Endothelial cell (in vitro differentiated cells): ENCODE results near the gene FRMD1. TPM values are rescaled to one million over a fixed set of nuclear protein-coding genes. Genes with fewer than 3 reads are reported as not detected.

Source experiments
- DNase-seq: peaks from one replicate; pipeline ENCODE4 v3.0.0; 2021; ENCODE audit warnings: low spot score
- H3K27ac Mint-ChIP-seq: one replicate; pipeline ENCODE4 v1.8.0; 2021; ENCODE audit warnings: mixed read lengths, inconsistent platforms; ENCODE audit not compliant: unreplicated experiment
- H3K27me3 Mint-ChIP-seq: one replicate; pipeline ENCODE4 v1.8.0; 2021; ENCODE audit warnings: mild to moderate bottlenecking, moderate library complexity, mixed read lengths, inconsistent platforms; ENCODE audit not compliant: unreplicated experiment
- H3K36me3 Mint-ChIP-seq: one replicate; pipeline ENCODE4 v1.8.0; 2021; ENCODE audit warnings: mild to moderate bottlenecking, low read depth, mixed read lengths, inconsistent platforms; ENCODE audit not compliant: unreplicated experiment
- H3K4me1 Mint-ChIP-seq: one replicate; pipeline ENCODE4 v1.8.0; 2021; ENCODE audit warnings: mild to moderate bottlenecking, mixed read lengths, inconsistent platforms; ENCODE audit not compliant: unreplicated experiment
- H3K4me3 Mint-ChIP-seq: one replicate; pipeline ENCODE4 v1.8.0; 2021; ENCODE audit warnings: mild to moderate bottlenecking, mixed read lengths, inconsistent platforms; ENCODE audit not compliant: unreplicated experiment
- H3K9me3 Mint-ChIP-seq: one replicate; pipeline ENCODE4 v1.8.0; 2021; ENCODE audit warnings: mixed read lengths, inconsistent platforms; ENCODE audit not compliant: unreplicated experiment
- CTCF ChIP-seq: fragments of 200-600 bp; sonication (generic); IDR thresholded peaks from one replicate; pipeline ENCODE4 v1.5.0; 2021; ENCODE audit warnings: antibody characterized with exemption; ENCODE audit not compliant: unreplicated experiment
- total RNA-seq: library from RNA; stranded (reverse); fragmentation: NEBNext Ultra II Directional; extraction: Animal tissue kit (Norgen Biotek cat#: 25700); gene quantifications from one replicate; pipeline ENCODE4 v1.2.1, GENCODE V29; 2021; ENCODE audit not compliant: unreplicated experiment

Gene FRMD1
- total RNA-seq, 1 donor from 2014 or later = 0.05 TPM

- Mint-ChIP-seq H3K9me3 (no peaks in the 10 kb centered on the region), H3K27ac (no peak overlapping the region), H3K4me1 (no peaks in the 10 kb centered on the region), H3K27me3 (peaks cover 1% of the 10 kb centered on the region), H3K36me3 (no peaks in the 10 kb centered on the region), H3K4me3 (no peak overlapping the region)
- DNase-seq = no peak
- no peak for TF ChIP-seq CTCF
Observed at GRCh38 chr6:168061269-168062210, 17.5 kb downstream of the FRMD1 start.

- peak; percentile 20 for TF ChIP-seq CTCF
- Mint-ChIP-seq H3K36me3 (no peaks in the 10 kb centered on the region), H3K27ac (no peak overlapping the region), H3K27me3 (no peaks in the 10 kb centered on the region), H3K9me3 (no peaks in the 10 kb centered on the region), H3K4me3 (no peak overlapping the region), H3K4me1 (no peaks in the 10 kb centered on the region)
- peak; percentile 67 for DNase-seq
Observed at GRCh38 chr6:168060521-168060931, 18.5 kb downstream of the FRMD1 start.

- Mint-ChIP-seq H3K36me3 (no peaks in the 10 kb centered on the region), H3K4me3 (no peak overlapping the region), H3K27ac (no peak overlapping the region), H3K9me3 (no peaks in the 10 kb centered on the region), H3K27me3 (no peaks in the 10 kb centered on the region), H3K4me1 (no peaks in the 10 kb centered on the region)
- no peak for TF ChIP-seq CTCF
- no peak for DNase-seq
Observed at GRCh38 chr6:168058691-168059551, 20.1 kb downstream of the FRMD1 start.

- no peak for DNase-seq
- H3K4me1 Mint-ChIP-seq = no peaks in the 10 kb centered on the region
- H3K36me3 Mint-ChIP-seq = no peaks in the 10 kb centered on the region
- no peaks in the 10 kb centered on the region for H3K9me3 Mint-ChIP-seq
- H3K4me3 Mint-ChIP-seq = no peak overlapping the region
- TF ChIP-seq CTCF = no peak
- H3K27me3 Mint-ChIP-seq = no peaks in the 10 kb centered on the region
- H3K27ac Mint-ChIP-seq = no peak overlapping the region
Observed at GRCh38 chr6:168057836-168058235, 21.2 kb downstream of the FRMD1 start.
